Keratinocyte (primary cell): ENCODE measurements around the gene CCDC38. TPM values are rescaled to one million over a fixed set of nuclear protein-coding genes. Genes with fewer than 3 reads are reported as not detected.

Experiments used
- DNase-seq: peaks from one replicate; pipeline ENCODE4 v3.0.0-alpha.2; 2011; ENCODE audit warnings: low read depth, missing footprints, low spot score
- FAIRE-seq: peaks from 2 replicates; lab custom pipeline; 2011; peaks lifted over from hg19 to GRCh38; lab: Jason Lieb, UNC
- H2AFZ ChIP-seq: 2 replicates; pipeline ENCODE4 v1.6.0; 2012; ENCODE audit warnings: low read length, control low read depth, inconsistent platforms; ENCODE audit not compliant: control insufficient read depth
- H3K27ac ChIP-seq: 2 replicates; pipeline ENCODE4 v1.5.1; 2011; ENCODE audit warnings: low read length; ENCODE audit not compliant: control insufficient read depth, insufficient read depth
- H3K27me3 ChIP-seq: 3 replicates; pipeline ENCODE4 v1.6.0; 2011; ENCODE audit warnings: low read length; ENCODE audit not compliant: control insufficient read depth, insufficient read depth; ENCODE audit errors: extremely low read depth
- H3K36me3 ChIP-seq, 2 experiments: 2 replicates in 1 of 2; 3 replicates in 1 of 2; pipeline ENCODE4 v1.5.1; 2011; ENCODE audit warnings: low read length in 2 of 2, mild to moderate bottlenecking in 1 of 2; ENCODE audit not compliant: control insufficient read depth in 2 of 2, insufficient read depth in 2 of 2; ENCODE audit errors: extremely low read depth in 1 of 2
- H3K4me1 ChIP-seq: 3 replicates; pipeline ENCODE4 v1.5.1; 2011; ENCODE audit warnings: low read length; ENCODE audit not compliant: control insufficient read depth, insufficient read depth; ENCODE audit errors: extremely low read depth
- H3K4me2 ChIP-seq: 3 replicates; pipeline ENCODE4 v1.6.0; 2011; ENCODE audit warnings: low read depth, low read length; ENCODE audit not compliant: control insufficient read depth, insufficient read depth; ENCODE audit errors: extremely low read depth
- H3K4me3 ChIP-seq, 3 experiments: fragments of 200-600 bp in 1 of 3; sonication (generic) in 1 of 3; 2 replicates in 2 of 3; 3 replicates in 1 of 3; pipeline ENCODE4 v1.5.1; 2011 to 2016; ENCODE audit warnings: low read length in 3 of 3, mild to moderate bottlenecking in 3 of 3, control low read depth in 2 of 3, inconsistent platforms in 1 of 3, low read depth in 1 of 3, mixed read lengths in 1 of 3, mixed run types in 1 of 3, moderate library complexity in 1 of 3; ENCODE audit not compliant: control insufficient read depth in 2 of 3, insufficient read depth in 2 of 3; ENCODE audit errors: extremely low read depth in 1 of 3
- H3K79me2 ChIP-seq: 2 replicates; pipeline ENCODE4 v1.6.0; 2012; ENCODE audit warnings: low read length; ENCODE audit not compliant: control insufficient read depth, insufficient read depth
- H3K9ac ChIP-seq: 3 replicates; pipeline ENCODE4 v1.6.0; 2011; ENCODE audit warnings: low read length; ENCODE audit not compliant: control insufficient read depth, insufficient read depth; ENCODE audit errors: extremely low read depth
- H3K9me1 ChIP-seq: 3 replicates; pipeline ENCODE4 v1.6.0; 2011; ENCODE audit warnings: low read length; ENCODE audit not compliant: control insufficient read depth, insufficient read depth; ENCODE audit errors: extremely low read depth
- H3K9me3 ChIP-seq: 2 replicates; pipeline ENCODE4 v1.5.1; 2012; ENCODE audit warnings: low read depth, low read length; ENCODE audit not compliant: control insufficient read depth
- H4K20me1 ChIP-seq: 3 replicates; pipeline ENCODE4 v1.6.0; 2011; ENCODE audit warnings: low read length; ENCODE audit not compliant: control insufficient read depth, insufficient read depth; ENCODE audit errors: extremely low read depth
- CTCF ChIP-seq, 3 experiments: IDR thresholded peaks in 1 of 3; conservative IDR thresholded peaks in 1 of 3; optimal IDR thresholded peaks in 1 of 3; 2 replicates in 2 of 3; 3 replicates in 1 of 3; pipeline versions ENCODE3 to v1.5.1; 2011; ENCODE audit warnings: low read length in 3 of 3, mild to moderate bottlenecking in 3 of 3, moderate library complexity in 2 of 3, control low read depth in 1 of 3, inconsistent platforms in 1 of 3; ENCODE audit not compliant: insufficient read depth in 2 of 3; ENCODE audit errors: extremely low read depth in 1 of 3
- EZH2 ChIP-seq: IDR thresholded peaks from one replicate; pipeline ENCODE4 v1.6.1; 2012; ENCODE audit warnings: inconsistent platforms, mild to moderate bottlenecking, low read length, moderate library complexity
- dilution Hi-C: fragments of 300-500 bp; cut with MboI; formaldehyde crosslinking; loops from one replicate; pipeline ENCODE4 v1.7.0; 2020; ENCODE audit warnings: low sequenced_read_pairs; ENCODE audit not compliant: extremely low pct_ligation_motif_present
- polyA plus RNA-seq, 5 experiments: library from polyadenylated mRNA; depleted of rRNA in 3 of 5; stranded (reverse) in 3 of 5; stranded (forward) in 1 of 5; unstranded in 1 of 5; fragments of >200 nt; gene quantifications; 1 replicate in 1 of 5; 2 replicates in 3 of 5; 3 replicates in 1 of 5; pipeline versions ENCODE4 v1.2.1 to v1.2.3, GENCODE V29; 2011 to 2012; ENCODE audit warnings: missing spikeins in 2 of 5, low read depth in 1 of 5, low replicate concordance in 1 of 5

CCDC38 gene
- polyA plus RNA-seq, 1 donor (not counting 4 experiments of a cell fraction or from before 2014, with no cell fraction given): 0.04 TPM

GRCh38 chr12:95857156-95857555, 85.3 kb downstream of the CCDC38 start:
- Histone ChIP-seq H3K4me2 (no peak overlapping the region), H3K27me3 (no peaks in the 10 kb centered on the region), H3K79me2 (peaks cover 34% of the 10 kb centered on the region), H3K4me1 (peaks cover 11% of the 10 kb centered on the region), H3K36me3 (peaks cover 2 to 5% of the 10 kb centered on the region in 2 experiments), H2AFZ (no peak overlapping the region), H3K9ac (no peak overlapping the region), H3K4me3 (no peak overlapping the region), H3K27ac (no peak overlapping the region), H4K20me1 (no peaks in the 10 kb centered on the region), H3K9me1 (no peaks in the 10 kb centered on the region), H3K9me3 (no peaks in the 10 kb centered on the region)
- DNase-seq: no peak
- FAIRE-seq: no peak
- dilution Hi-C loops: no loop called here
- TF ChIP-seq EZH2: no peak
- no peak for TF ChIP-seq CTCF (optimal IDR thresholded peaks at IDR 0.05 in 1 of 3, IDR thresholded peaks at IDR 0.05 in 1 of 3, conservative IDR thresholded peaks at IDR 0.05 in 1 of 3; ENCODE audit: extremely low read depth in 1 of 3, insufficient read depth in 2 of 3, low read length in 3 of 3)

GRCh38 chr12:95852133-95852532, 90.3 kb downstream of the CCDC38 start:
- Histone ChIP-seq H2AFZ (no peak overlapping the region), H3K27ac (no peak overlapping the region), H4K20me1 (no peaks in the 10 kb centered on the region), H3K79me2 (no peaks in the 10 kb centered on the region), H3K36me3 (no peaks in the 10 kb centered on the region), H3K4me1 (no peaks in the 10 kb centered on the region), H3K4me3 (no peak overlapping the region), H3K4me2 (no peak overlapping the region), H3K9me1 (no peaks in the 10 kb centered on the region), H3K9me3 (no peaks in the 10 kb centered on the region), H3K9ac (no peak overlapping the region), H3K27me3 (peaks cover 4% of the 10 kb centered on the region)
- TF ChIP-seq CTCF (optimal IDR thresholded peaks at IDR 0.05 in 1 of 3, IDR thresholded peaks at IDR 0.05 in 1 of 3, conservative IDR thresholded peaks at IDR 0.05 in 1 of 3; ENCODE audit: extremely low read depth in 1 of 3, insufficient read depth in 2 of 3, low read length in 3 of 3): no peak
- TF ChIP-seq EZH2: no peak
- DNase-seq: no peak
- no peak for FAIRE-seq
- dilution Hi-C loops: no loop called here
